GM18498 (cell line): Measurements from ENCODE around the gene SGCE.

ENCODE experiments used
- ATAC-seq: cut with Tn5 transposase; IDR thresholded peaks from one replicate; pipeline ENCODE4 v1.9.1; 2021; ENCODE audit warnings: mild to moderate bottlenecking, moderate library complexity; ENCODE audit not compliant: unreplicated experiment

The SGCE gene

DNA sequence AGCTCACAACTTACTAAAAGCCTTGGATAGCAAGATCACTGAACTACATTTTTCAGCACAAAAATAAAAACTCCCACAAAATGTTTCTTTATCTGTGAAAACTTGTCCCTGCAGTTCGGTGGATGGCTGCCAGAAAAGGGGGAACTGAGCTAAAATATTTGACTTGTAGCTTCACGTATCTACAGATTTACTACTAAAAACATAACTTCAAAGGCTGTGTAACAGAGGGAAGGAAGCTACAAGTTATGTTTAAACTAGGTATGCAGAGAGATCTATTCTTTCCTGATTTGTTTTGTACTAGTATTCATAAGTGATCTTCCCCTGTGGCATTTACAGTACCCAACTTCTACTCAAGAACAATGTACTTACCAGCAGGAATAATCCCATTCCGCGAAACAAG is 25.1 kb downstream of the SGCE start:
- no peak for ATAC-seq

DNA sequence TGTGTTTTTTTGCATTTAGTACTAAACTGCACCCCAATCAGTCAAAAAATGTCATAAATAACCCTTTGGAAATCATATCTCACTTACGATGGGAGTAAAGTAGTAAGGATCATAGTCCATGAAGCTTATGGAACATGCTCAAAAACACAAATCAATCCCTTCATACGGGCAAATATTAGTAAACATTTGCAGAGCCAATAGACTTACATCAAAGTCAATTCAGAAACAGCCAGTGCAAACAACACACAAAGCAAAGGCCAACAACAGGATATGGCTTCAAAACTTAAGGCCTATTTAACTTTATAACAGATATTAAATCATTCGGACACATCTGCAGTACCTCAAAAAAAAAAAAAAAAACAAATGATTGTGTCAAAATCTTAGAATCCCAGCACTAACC is 32.1 kb downstream of the SGCE start:
- ATAC-seq = no peak

DNA sequence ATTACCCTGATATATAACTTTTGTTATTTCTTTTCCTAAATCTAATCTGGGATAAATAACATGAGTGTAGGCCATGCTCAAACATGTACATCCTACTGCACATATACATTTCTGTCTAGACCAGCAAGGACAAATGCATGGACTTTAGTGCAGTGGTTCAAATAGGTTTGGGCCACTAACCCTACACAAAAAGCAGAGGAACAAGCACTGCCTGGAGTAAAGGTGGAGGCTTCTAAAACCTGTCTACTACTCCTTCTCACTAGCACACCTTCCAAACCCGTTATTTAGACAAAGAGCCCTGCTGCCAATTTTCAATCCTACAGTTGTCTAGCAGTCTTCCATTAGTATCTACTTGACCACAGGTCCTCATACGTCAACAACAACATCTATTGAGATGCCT is 34.8 kb downstream of the SGCE start:
- no peak for ATAC-seq

DNA sequence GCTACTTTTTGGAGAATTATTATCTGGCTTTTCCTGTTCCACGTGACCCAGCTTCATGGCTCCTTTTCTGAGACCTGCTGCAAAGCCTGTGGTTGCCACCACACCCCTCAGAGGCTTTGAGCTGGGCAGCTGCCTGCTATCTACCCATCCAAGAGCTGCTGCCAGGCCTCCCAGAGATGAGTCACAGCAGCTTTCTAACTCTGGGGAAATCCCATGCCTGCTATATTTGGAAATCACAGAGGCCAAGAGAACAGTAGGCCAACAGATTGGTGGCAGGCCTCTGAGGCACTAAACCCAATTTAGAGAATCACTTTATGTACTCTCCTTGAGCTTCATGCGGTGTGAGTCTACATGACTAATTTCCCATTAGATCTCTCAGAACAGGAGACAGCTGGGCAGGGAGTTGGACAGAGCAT is 35.2 kb downstream of the SGCE start:
- ATAC-seq = peak; percentile 98

DNA sequence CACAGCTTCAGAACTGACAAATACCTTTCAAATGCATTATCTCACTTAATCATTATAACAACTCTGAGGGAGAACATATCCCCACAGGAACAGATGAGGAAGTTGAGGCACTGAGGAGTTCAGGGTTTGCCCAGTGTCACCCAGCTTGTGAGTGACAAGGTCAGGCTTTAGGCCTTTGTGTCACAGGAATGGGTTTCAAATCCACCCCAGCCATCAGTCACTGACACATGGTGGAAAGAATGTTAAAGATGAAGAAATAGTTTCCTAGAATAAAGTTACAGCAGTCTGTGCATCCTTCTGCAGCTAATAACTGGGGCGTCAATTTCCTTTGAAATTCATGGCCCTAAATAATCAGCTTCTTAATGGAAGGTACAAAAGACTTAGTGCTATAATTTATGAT is 37.8 kb downstream of the SGCE start:
- no peak for ATAC-seq

DNA sequence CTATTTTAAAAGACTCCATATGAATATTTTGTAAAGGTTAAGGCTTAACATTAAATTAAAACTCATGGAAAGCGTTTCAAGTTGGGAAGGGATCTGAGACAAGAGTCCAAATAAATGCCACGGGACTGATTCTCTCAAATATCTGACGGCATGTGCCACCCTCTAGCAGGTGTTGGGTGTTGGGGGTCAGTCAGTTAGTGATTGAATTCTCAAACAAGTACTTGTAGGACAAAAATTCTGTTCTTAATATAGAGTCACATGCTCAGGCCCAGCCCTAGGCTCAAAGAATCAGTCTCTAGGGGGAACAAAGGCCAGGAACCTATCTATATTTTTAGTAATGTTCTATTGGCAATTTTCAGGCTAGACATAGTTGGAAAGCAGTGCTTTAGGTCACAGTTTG is 39.1 kb downstream of the SGCE start:
- ATAC-seq = no peak

DNA sequence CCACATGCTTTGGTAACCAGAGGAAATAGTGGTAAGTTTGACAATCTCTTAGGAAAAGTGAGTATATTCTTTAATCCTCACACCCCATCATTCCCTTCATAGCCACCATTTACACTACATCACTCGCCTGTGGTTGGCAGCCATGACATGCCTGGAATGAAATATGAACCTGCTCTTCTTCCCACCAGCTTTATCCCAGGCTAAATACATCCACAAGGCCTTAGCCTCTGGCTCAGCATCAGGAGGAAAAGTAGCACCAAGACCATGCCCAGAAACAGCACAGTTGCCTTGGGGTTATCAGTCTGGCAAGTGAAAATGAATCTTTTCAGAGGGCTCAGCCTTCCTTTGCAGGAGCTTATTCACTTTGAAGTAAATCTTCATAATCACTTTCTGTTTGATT is 40.3 kb downstream of the SGCE start:
- no peak for ATAC-seq

DNA sequence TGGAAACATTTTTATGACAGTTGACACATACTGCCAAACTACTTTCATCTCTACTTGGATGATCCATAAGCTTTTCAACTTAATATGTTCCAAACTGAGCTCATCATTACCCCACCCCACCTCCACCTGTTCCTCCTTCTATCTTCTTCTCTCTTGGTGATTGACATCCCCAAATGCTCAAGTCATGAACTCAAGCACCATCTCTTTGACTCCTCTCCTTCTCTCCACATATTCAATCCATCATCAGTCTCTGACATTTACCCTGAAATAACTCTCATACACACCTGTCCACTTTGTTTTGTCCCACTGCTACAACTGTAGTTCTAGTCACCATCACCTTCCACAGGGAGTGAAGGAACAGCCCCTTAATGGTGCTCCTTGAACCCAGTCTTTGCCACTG is 43.3 kb downstream of the SGCE start:
- no peak for ATAC-seq

DNA sequence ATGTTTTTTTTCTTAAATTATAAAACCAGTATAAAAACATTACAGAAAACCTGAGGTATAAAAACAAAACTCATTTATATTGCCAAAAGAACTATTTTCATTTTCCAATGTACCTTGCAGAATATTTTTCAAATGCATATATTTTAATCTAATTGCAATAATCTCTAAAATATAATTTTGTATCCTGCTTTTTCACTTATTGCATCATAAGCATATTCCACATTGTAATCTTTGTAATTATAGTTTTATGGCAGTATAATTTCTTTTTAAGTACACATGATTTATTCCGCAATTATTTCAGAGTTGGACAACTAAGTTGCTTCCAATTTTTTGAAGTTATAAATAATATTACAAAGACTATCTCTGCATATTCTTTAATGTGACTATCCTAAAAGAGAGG is 43.7 kb downstream of the SGCE start:
- ATAC-seq = no peak

DNA sequence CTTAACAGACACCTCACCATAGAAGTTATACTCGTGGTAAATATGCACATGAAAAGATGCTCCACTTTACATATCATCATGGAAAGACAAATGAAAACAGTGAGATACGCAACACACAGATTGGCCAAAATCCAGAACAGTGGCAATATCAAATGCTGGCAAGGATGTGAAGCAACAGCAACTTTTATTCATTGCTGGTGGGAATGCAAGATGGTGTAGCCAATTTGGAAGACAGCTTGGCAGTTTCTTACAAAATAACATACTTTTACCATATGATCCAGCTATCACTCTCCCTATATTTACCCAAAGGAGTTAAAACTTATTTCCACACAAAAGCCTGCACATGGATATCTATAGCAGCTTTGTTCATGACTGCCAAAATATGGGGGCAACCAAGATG is 46.4 kb downstream of the SGCE start:
- no peak for ATAC-seq

DNA sequence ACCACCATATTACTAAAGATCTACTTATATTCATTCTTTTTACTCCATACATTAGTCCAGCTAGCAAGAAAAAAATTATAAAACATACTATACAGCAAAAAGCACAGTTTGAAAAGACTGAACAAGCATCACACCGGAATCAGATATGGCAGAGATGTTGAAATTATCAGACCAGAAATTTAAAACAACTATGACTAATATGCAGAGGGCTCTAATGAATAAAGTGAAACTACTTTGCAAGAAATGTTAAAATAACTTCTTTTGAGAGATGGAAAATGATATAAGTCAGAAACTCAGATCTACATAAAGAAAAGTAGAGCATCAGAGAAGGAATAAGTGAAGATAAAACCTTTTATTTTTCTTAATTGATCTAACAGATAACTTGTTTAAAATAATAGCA is 50.9 kb downstream of the SGCE start:
- no peak for ATAC-seq

DNA sequence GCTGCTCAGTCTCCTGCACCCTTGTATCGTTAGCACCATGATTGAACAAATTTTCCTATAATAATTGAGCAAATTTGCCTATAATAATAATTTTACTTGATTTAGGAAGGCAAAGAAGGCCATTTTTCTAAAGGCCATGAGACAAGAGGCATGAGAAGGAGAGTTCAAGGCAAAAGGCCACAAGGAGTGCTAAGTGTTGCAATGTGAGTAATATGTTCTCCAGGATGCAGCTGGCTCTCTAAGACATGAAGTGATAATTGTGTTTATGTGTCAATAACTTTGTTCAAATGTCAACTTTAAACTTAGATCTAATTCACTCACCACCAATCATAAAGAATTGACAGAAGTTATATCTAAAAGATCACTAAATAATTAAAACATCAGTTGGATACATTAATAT is 53.8 kb downstream of the SGCE start:
- ATAC-seq = no peak

DNA sequence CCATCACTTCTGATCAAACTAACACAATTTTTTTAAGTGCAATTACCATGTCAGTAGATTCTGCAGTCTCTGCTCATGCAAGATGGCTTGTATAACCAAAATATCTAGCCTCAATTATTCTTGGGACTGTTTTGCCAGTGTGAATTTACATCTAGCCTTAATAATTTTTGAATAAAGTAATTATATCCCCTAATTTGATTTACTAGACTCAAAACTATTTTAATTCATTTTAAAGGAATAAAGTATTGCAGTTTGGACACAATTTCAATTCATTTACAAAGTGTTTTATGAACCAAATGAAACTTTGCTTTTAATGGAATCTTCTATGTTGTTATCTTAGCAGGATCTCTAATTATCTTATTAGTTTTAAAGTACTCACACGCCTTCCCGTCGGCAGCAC is 55.7 kb downstream of the SGCE start:
- ATAC-seq = no peak

DNA sequence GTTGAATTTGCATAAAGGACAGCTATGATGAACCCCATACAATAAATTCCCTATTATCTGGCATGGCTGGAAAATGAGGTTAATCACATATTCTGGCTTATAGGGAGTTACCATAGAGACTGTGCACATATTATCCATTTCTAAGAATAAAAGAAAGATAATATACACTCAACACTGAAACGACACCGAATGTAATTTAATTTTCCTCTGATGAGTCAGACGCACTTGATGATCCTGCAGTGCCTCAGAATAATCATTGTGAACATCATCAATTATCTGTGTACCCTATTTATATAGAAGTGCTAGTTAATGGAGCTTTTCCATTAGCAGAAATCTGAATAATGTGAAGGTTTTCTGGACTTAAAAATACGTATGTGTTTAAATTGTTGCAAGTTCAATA is 60.2 kb downstream of the SGCE start:
- no peak for ATAC-seq

DNA sequence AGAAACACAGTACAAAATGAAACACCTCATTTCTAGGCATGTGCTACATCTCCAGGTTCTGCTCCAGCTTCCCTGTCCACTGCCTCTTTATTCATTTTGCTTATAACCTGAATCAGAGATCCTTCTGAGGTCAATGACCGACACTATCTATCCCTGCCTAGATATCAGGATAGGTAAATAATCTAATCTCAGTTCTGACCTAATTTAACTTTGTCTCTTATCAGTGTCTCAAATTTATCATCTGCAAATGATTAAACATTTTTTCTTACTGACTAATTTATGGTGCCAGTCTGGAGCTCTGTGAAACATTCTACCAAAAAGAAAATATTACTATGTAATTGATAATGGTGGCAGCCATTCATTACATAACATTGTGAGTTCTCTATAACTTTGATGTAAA is 61.1 kb downstream of the SGCE start:
- ATAC-seq = no peak

DNA sequence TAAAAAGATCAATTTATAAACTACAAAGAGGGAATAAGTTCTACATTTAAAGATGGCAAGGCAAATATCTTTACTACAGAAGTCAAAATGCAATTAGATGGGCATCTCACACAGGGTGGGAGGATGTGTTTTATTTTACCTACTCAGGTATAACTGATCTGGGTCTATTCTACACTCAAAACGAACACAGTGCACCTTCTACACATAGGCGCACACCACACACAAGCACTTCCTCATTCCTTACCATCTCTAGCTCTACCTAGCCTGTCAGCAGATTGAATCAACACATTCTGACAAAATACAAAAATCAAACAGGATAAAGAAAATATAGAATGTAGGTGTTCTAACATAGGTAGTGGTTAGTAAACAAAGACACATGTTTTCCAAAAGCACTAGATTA is 64.8 kb downstream of the SGCE start:
- ATAC-seq = peak; percentile 71

DNA sequence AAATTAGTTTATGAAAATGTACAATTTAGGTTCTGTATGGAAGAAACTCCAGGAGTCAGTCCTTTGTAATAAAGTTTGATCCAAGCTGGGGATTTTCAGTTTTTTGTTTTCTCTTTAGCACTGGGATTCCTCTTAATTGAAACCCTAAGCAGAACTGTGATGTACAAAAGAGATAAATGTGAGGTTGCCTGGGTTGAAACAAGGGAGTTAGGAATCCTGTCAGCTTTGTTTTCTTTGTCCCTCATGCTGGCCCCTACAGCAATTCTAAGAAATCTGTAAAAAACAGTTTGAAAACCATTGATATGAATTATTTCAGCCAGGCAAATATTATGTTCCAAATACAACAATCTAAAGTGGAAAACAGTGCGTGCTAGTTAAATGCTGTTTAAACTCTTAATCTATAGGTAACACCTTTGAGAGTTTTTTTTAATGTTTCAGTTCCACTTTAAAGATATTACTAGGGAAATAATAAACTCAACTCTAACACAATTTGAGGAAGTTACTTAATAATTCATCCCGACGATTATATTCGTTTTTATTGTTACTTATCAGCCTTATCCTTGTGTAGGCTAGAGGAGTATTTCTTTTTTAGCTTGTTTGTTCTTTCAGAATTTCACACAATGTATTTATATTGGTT is 65.3 kb downstream of the SGCE start:
- ATAC-seq = no peak

DNA sequence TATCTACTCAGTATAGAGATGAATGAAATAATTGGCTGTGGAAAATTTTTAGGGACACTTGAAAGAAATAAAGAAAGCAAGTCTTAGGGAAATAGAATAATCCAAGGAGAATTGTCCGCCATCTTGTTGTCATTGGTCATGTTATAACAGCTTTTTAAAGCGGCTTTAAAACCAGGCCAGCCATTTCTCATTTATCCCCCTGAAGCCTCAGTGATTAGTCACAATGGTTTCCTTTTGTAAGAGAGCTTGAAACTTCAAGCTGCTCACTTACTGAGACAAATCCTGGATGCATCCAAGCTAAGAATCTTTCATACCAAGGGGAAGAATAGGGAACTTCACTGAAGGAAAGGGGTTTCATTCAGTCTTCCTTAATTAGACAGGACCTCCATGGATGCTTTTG is 67.9 kb downstream of the SGCE start:
- ATAC-seq = no peak

DNA sequence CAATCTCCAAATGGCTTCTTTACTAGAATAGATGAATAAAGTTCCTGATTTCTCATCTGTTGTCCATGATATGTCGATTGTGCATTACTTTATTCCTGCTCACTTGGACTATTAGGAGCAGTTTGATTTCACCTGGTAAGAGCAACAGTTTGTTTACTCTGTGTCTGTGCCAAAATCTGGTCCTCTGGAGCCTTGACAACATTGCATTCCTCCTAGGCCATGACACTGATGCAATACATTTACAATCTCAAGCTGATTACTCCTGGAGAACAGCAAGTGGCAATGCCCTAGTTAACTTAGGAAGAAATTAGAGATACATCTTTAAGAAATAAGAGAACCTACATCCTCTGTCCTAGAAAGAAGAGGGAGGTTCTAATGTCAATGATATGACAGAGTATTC is 71.8 kb downstream of the SGCE start:
- ATAC-seq = no peak

DNA sequence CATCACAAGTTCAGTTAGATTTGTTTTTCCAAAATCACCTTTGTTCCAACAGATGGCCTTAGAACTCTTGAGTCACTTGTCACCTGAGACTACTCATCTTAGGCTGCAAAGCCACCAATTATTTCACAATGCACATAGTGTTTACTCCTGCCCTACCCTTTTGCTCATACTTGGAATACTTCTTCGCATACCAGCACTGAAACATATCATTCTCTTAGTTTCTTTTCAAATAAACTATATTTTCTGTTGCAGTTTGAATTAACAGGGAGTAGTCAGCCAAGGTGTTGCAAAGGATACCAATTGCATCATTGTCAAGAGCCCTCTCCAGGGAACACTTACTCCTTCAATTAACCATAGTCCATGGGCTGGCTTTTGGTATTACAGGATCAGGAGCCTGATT is 75.3 kb downstream of the SGCE start:
- ATAC-seq = no peak

DNA sequence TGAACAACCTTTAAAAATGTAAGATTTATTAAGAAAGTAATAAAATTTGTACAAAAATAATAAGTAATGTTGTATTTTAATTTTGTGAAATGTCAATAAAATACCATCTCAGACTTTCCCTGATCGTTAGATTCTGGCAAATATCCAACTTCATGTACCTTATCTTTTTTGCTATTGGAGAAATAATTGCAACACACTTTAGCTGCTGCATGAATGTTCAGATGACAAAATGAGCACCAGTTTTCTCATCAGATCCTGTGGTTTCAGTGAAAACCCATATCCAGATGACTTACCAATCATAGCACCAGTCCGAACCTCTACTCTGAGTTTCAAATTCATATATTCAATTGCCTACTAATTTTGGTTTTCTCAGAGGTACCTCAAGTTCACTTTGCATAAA is 76.5 kb downstream of the SGCE start:
- ATAC-seq = no peak

DNA sequence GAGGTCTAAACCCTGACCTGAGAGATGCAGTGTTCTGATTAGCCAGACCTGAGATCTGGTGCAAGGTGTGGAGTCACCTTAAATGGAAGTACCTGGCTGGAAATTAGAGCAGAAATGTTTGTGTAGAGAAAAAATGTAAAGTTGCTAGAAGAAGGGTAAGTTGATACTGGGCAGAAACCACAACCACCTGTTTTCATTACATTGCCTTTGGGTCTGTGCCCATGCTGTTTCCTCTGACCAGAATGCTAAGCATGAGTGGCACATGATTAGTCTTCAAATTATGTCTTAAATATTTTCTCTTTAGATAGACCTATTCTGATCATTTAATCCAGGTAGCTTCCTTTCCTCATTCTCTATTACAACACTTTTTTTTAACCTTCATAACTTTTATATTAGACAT is 77.3 kb downstream of the SGCE start:
- no peak for ATAC-seq

DNA sequence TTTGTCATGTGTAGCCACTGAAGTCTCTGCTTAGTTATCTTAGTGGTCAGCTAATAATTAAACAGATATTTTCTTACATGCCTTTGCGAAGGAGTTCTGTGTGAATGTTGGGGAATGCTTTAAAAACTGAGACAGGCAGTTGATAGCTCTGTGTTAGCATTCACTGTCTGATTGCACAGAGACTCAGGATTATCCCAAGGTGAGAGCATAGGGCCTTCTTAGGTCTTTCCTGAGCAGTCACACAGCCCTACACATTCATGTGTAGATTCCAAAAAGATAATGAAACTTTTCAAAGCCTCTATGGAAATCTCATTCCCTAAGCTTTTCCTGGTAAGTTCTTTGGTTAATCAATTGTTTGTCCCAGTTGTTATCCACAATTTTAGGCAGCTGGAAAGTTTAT is 78.6 kb downstream of the SGCE start:
- ATAC-seq = no peak

DNA sequence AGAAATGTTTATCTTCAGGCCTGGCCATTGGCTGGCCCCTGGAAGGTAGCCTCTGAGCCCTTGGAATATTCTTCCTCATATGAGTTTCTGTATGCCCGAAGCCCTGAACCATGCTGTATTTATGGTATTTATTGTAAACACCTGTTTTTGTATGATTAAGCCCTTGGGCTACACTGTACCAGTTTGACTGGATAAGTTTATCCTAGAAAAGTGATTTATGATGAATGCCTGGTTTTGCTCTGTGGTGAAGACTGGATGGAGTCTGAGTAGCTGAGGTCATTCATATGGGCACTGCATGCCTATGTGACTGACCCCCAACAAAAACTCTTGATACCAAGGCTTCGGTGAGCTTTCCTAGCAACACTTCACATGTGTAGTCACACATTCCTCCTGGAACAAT is 79.6 kb downstream of the SGCE start:
- ATAC-seq = no peak
